Ishikawa (cell line): ENCODE measurements around the gene PLXNC1.
A peak's percentile ranks its signal among the peaks of the same experiment; 100 is the strongest.

Source experiments
- CEBPB ChIP-seq: IDR thresholded peaks from 2 replicates; pipeline ENCODE4 v1.6.1; 2012
- CREB1 ChIP-seq: IDR thresholded peaks from 2 replicates; pipeline ENCODE4 v1.6.1; 2012; ENCODE audit warnings: low read depth
- EGR1 ChIP-seq: IDR thresholded peaks from 2 replicates; pipeline ENCODE4 v1.6.1; 2012
- EP300 ChIP-seq: IDR thresholded peaks from 2 replicates; pipeline ENCODE4 v1.6.1; 2012; ENCODE audit warnings: borderline replicate concordance
- FOXM1 ChIP-seq: IDR thresholded peaks from 2 replicates; pipeline ENCODE4 v1.6.1; 2012; ENCODE audit warnings: low read depth, borderline replicate concordance
- NFIC ChIP-seq: IDR thresholded peaks from 2 replicates; pipeline ENCODE4 v1.6.1; 2012
- RAD21 ChIP-seq: IDR thresholded peaks from 2 replicates; pipeline ENCODE4 v1.6.1; 2012; ENCODE audit warnings: low read depth
- TAF1 ChIP-seq: IDR thresholded peaks from 2 replicates; pipeline ENCODE4 v1.6.1; 2012; ENCODE audit warnings: low read depth, mild to moderate bottlenecking
- TCF12 ChIP-seq: IDR thresholded peaks from 2 replicates; pipeline ENCODE4 v1.6.1; 2012; ENCODE audit warnings: low read depth
- TEAD4 ChIP-seq: IDR thresholded peaks from 2 replicates; pipeline ENCODE4 v1.6.1; 2012
- YY1 ChIP-seq: IDR thresholded peaks from 2 replicates; pipeline ENCODE4 v1.6.1; 2012; ENCODE audit warnings: low read depth
- ZBTB7A ChIP-seq: IDR thresholded peaks from 2 replicates; pipeline ENCODE4 v1.6.1; 2012; ENCODE audit warnings: low read depth
- TF ChIP-seq, protein P1 (sequence below): IDR thresholded peaks from 2 replicates; pipeline ENCODE4 v1.6.1; 2012
- TF ChIP-seq, protein P2 (sequence below): IDR thresholded peaks from 2 replicates; pipeline ENCODE4 v1.6.1; 2012
- TF ChIP-seq, protein P3 (sequence below): IDR thresholded peaks from 2 replicates; pipeline ENCODE4 v1.6.1; 2012; ENCODE audit warnings: low read depth, mild to moderate bottlenecking

PLXNC1 gene

DNA sequence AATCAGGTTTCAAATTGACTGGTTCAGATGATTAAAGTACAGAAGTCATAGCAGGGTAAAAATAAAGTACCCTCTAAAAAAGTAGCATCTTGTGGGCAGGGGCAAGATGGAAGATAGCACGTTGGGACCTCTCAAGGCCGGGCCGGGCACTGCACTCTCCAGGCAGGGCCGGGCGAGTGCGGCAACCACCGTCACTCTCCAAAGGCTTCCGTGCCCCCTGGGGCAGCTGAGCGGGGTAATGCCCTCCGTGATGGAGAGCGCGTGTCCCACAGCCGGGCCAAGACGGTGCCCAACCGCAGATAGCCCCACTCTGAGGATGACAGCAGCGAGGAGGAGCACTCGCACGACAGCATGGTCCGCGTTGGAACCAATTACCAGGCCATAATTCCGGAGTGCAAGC is 8.6 kb upstream of the PLXNC1 start:
- TF ChIP-seq YY1 (no peak), TAF1 (no peak), TEAD4 (no peak), RAD21 (no peak), NFIC (no peak), TCF12 (no peak), ZBTB7A (no peak), CEBPB (no peak), CREB1 (no peak), FOXM1 (no peak), EP300 (no peak), EGR1 (no peak)
- TF ChIP-seq, protein P1, sequence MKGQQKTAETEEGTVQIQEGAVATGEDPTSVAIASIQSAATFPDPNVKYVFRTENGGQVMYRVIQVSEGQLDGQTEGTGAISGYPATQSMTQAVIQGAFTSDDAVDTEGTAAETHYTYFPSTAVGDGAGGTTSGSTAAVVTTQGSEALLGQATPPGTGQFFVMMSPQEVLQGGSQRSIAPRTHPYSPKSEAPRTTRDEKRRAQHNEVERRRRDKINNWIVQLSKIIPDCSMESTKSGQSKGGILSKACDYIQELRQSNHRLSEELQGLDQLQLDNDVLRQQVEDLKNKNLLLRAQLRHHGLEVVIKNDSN: no peak
- TF ChIP-seq, protein P2, sequence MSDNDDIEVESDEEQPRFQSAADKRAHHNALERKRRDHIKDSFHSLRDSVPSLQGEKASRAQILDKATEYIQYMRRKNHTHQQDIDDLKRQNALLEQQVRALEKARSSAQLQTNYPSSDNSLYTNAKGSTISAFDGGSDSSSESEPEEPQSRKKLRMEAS: no peak
- TF ChIP-seq, protein P3, sequence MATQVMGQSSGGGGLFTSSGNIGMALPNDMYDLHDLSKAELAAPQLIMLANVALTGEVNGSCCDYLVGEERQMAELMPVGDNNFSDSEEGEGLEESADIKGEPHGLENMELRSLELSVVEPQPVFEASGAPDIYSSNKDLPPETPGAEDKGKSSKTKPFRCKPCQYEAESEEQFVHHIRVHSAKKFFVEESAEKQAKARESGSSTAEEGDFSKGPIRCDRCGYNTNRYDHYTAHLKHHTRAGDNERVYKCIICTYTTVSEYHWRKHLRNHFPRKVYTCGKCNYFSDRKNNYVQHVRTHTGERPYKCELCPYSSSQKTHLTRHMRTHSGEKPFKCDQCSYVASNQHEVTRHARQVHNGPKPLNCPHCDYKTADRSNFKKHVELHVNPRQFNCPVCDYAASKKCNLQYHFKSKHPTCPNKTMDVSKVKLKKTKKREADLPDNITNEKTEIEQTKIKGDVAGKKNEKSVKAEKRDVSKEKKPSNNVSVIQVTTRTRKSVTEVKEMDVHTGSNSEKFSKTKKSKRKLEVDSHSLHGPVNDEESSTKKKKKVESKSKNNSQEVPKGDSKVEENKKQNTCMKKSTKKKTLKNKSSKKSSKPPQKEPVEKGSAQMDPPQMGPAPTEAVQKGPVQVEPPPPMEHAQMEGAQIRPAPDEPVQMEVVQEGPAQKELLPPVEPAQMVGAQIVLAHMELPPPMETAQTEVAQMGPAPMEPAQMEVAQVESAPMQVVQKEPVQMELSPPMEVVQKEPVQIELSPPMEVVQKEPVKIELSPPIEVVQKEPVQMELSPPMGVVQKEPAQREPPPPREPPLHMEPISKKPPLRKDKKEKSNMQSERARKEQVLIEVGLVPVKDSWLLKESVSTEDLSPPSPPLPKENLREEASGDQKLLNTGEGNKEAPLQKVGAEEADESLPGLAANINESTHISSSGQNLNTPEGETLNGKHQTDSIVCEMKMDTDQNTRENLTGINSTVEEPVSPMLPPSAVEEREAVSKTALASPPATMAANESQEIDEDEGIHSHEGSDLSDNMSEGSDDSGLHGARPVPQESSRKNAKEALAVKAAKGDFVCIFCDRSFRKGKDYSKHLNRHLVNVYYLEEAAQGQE: no peak

DNA sequence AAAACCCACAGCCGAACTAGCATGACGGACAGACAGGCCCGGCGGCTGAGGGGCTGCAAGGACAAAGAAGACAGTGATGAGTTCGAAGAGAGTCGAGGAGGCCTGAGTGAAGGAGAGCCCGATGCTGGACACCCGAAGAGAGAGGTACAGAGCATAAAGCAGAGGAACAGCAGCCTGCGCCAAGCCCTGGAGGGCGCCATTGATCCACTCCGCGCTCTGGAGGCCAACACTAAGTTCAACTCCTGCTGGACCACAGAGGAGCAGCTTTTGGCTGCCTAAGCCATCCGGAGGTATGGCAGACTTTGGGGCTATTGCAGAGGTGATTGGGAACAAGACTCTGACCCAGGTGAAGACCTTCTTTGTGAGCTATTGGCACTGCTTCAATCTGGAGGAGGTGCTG is 7.8 kb upstream of the PLXNC1 start:
- TF ChIP-seq, protein P2: no peak
- peak; percentile 63 for TF ChIP-seq RAD21
- no peak for TF ChIP-seq EP300

DNA sequence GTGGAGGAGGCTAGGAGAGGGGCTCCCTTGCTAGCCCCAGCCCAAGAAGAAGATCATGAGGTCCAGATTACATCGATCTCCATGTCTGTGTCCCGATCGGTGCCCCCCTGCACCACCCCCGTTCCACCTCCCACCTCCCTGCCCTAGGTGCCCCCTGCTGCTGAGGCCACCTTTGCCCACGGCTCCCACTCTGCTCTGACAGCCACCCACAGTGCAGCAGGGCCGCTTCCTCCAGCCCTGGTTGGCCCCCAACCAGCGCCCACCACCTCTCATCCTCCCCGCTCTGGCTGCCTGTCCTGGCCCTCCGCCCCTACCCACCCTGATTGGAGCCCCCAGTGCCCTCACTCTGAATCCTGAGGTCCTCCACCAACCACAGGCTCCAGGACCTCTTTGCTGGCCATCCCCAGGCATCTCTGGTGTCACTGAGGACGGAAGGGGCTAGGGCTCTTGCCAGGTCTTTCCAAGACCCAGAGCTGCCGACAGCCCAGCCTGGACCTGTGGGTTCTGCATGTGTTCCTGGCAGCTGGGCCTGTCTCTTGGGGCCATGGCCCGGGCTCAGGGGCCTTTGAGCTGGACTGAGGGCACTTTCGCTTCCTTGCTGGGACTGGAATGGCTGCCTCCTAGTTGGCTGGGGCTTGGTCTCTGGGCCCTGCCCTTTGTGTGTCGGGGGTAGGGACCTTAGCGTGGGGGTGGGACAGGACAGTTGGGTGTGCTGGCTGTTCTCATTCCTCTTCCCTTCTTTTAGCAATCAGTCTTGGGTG is 7.2 kb upstream of the PLXNC1 start:
- no peak for TF ChIP-seq RAD21
- TF ChIP-seq, protein P3: no peak
- no peak for TF ChIP-seq TAF1
- no peak for TF ChIP-seq NFIC
- TF ChIP-seq CREB1: no peak
- no peak for TF ChIP-seq TCF12
- TF ChIP-seq EP300: no peak
- TF ChIP-seq EGR1: no peak
- TF ChIP-seq, protein P1: no peak
- no peak for TF ChIP-seq CEBPB
- TF ChIP-seq TEAD4: no peak
- TF ChIP-seq, protein P2: no peak
- no peak for TF ChIP-seq YY1
- TF ChIP-seq FOXM1: no peak
- TF ChIP-seq ZBTB7A: no peak

DNA sequence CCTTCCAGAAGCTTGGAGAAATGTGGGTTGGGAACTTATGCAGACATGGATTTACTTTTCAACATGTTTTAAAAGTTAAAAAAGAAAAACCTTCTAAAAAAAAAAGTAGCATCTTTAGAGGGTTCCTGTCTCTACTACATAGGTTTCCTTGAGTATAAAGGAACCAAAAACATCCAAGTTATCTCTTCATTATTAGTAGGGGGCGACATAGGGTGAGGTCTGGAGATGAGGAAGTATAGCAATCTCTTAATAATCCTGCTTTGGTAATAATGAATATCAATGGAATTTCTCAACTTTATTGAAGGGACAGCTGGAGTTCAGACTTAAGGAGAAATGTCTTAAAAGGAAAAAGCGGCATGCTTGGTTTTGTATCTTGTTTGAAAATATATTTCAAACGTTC is 6.5 kb upstream of the PLXNC1 start:
- TF ChIP-seq, protein P2: no peak
- TF ChIP-seq CREB1: no peak
- no peak for TF ChIP-seq ZBTB7A
- no peak for TF ChIP-seq RAD21
- no peak for TF ChIP-seq TCF12
- TF ChIP-seq, protein P1: no peak
- TF ChIP-seq TEAD4: no peak

DNA sequence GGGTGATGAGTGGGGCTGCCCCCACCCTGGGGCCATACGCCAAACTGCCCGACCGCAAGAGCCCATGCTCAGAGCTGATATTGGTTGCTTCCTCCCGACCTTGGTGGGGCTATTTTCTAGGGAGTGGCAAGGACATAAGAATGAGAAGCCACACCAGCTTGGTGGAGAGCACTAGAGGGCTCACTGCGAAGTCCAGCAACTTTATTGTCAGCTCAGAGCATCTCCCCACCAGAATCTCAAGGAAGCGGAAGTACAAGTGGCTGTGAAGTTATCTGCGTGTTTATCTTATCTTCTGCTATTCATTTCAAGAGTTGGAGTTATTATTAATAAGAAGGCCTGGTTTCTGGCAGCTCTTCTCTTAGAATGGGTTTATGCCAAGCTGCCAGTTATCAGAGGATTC is 4.9 kb upstream of the PLXNC1 start:
- TF ChIP-seq TEAD4 (no peak), YY1 (no peak), NFIC (no peak), EP300 (no peak), TCF12 (no peak), EGR1 (no peak), FOXM1 (no peak), ZBTB7A (no peak), TAF1 (no peak), RAD21 (no peak), CREB1 (no peak)
- TF ChIP-seq, protein P2: no peak
- TF ChIP-seq, protein P1: no peak
